ENCODE results near the gene CNOT3. TPM values are rescaled to one million over a fixed set of nuclear protein-coding genes. Genes with fewer than 3 reads are reported as not detected.
"Not testable (repeated sequence)": the region's sequence is repeated elsewhere in the genome, so short reads cannot be mapped to it uniquely, and the experiment has no call there.

The CNOT3 gene
- total RNA-seq, 1 experiment from 2014 or later: 77.7 TPM

GRCh38 chr19:54095136-54095858, 42.3 kb upstream of the CNOT3 start:
- Mint-ChIP-seq H3K4me1 (ENCODE audit: low read depth, unreplicated experiment) (peaks cover 7% of the 10 kb centered on the region), H3K27me3 (ENCODE audit: insufficient read depth, unreplicated experiment) (peaks cover 7% of the 10 kb centered on the region), H3K27ac (ENCODE audit: unreplicated experiment) (no peak overlapping the region), H3K4me3 (ENCODE audit: unreplicated experiment) (peak overlapping the region; percentile 68), H3K9me3 (ENCODE audit: unreplicated experiment) (peaks cover 9% of the 10 kb centered on the region), H3K36me3 (ENCODE audit: insufficient read depth, unreplicated experiment) (no peaks in the 10 kb centered on the region)
- Histone ChIP-seq H3K4me3 (ENCODE audit: low read depth, low read length) (peak overlapping the region; percentile 42), H3K27me3 (replicated peaks; ENCODE audit: control insufficient read depth, insufficient read depth, low read length) (no peaks in the 10 kb centered on the region), H3K36me3 (ENCODE audit: control insufficient read depth, insufficient read depth, low read length) (no peaks in the 10 kb centered on the region), H3K4me1 (peaks cover 13% of the 10 kb centered on the region), H3K9me3 (no peaks in the 10 kb centered on the region; the same call in 1 of the 2 replicates)
- ChIA-PET POLR2A (interaction anchor here (0.7 kb wide), 1 partner anchor 42 kb away, joined by 3 read pairs; the partner anchor contains the start of gene CNOT3), CTCF (interaction anchor here (0.6 to 1.0 kb wide), 7 partner anchors 34 to 656 kb away, joined by 3 to 8 read pairs (median 4); partner anchors contain the start of gene MBOAT7)
- DNase-seq: no peak
- intact Hi-C loops (cut with micrococcal nuclease; ENCODE audit: unreplicated experiment): no loop called here
- no TSS peak for BruUV-seq (replicated peaks)
- no peak for TF ChIP-seq CTCF (IDR thresholded peaks at IDR 0.05; ENCODE audit: insufficient read depth in 1 of 2, low read depth in 1 of 2, low read length in 1 of 2, severe bottlenecking in 1 of 2, unreplicated experiment in 1 of 2)

GRCh38 chr19:54095859-54096616, 41.5 kb upstream of the CNOT3 start:
- not testable (repeated sequence) for H3K36me3 ChIP-seq (ENCODE audit: control insufficient read depth, insufficient read depth, low read length); H3K4me1 Mint-ChIP-seq (ENCODE audit: low read depth, unreplicated experiment); BruUV-seq (replicated peaks); H3K9me3 Mint-ChIP-seq (ENCODE audit: unreplicated experiment); H3K36me3 Mint-ChIP-seq (ENCODE audit: insufficient read depth, unreplicated experiment); H3K27me3 Mint-ChIP-seq (ENCODE audit: insufficient read depth, unreplicated experiment); H3K27me3 ChIP-seq (replicated peaks; ENCODE audit: control insufficient read depth, insufficient read depth, low read length); H3K9me3 ChIP-seq
- intact Hi-C loops (cut with micrococcal nuclease; ENCODE audit: unreplicated experiment): loop anchor here (1.0 kb wide), 1 partner anchor 254 kb away; no protein-coding TSS in a partner anchor
- POLR2A ChIA-PET: interaction anchor here (0.7 kb wide), 1 partner anchor 41 kb away, joined by 3 read pairs; the partner anchor contains the start of gene CNOT3
- peak overlapping the region; percentile 68 for H3K4me3 Mint-ChIP-seq (ENCODE audit: unreplicated experiment)
- CTCF ChIA-PET: interaction anchor here (0.6 to 1.0 kb wide), 7 partner anchors 35 to 657 kb away, joined by 3 to 8 read pairs (median 4); partner anchors contain the start of gene MBOAT7
- peaks cover 13% of the 10 kb centered on the region for H3K4me1 ChIP-seq
- DNase-seq: peak; percentile 56 to 65
- peak overlapping the region; percentile 36 for H3K27ac Mint-ChIP-seq (ENCODE audit: unreplicated experiment)
- peak overlapping the region; percentile 42 for H3K4me3 ChIP-seq (ENCODE audit: low read depth, low read length)

- Histone ChIP-seq H3K4me1 (peaks cover 13% of the 10 kb centered on the region), H3K4me3 (ENCODE audit: low read depth, low read length) (no peak overlapping the region), H3K9me3 (no peaks in the 10 kb centered on the region; the same call in 1 of the 2 replicates), H3K27me3 (replicated peaks; ENCODE audit: control insufficient read depth, insufficient read depth, low read length) (no peaks in the 10 kb centered on the region), H3K36me3 (ENCODE audit: control insufficient read depth, insufficient read depth, low read length) (no peaks in the 10 kb centered on the region)
- H3K9me3 Mint-ChIP-seq (ENCODE audit: unreplicated experiment): peaks cover 9% of the 10 kb centered on the region
- BruUV-seq (replicated peaks): no TSS peak
- ChIA-PET CTCF (interaction anchor here (0.6 to 1.2 kb wide), 3 partner anchors 69 to 917 kb away, joined by 3 read pairs; no protein-coding TSS in a partner anchor), POLR2A (no interaction called here)
- intact Hi-C loops (cut with micrococcal nuclease; ENCODE audit: unreplicated experiment): loop anchor here (1.0 kb wide), 1 partner anchor 254 kb away; no protein-coding TSS in a partner anchor
- TF ChIP-seq CTCF (IDR thresholded peaks at IDR 0.05; ENCODE audit: insufficient read depth in 1 of 2, low read depth in 1 of 2, low read length in 1 of 2, severe bottlenecking in 1 of 2, unreplicated experiment in 1 of 2): peak; percentile 11 to 45
- H3K27me3 Mint-ChIP-seq (ENCODE audit: insufficient read depth, unreplicated experiment): peaks cover 7% of the 10 kb centered on the region
- peak; percentile 32 to 57 for DNase-seq
- H3K36me3 Mint-ChIP-seq (ENCODE audit: insufficient read depth, unreplicated experiment): no peaks in the 10 kb centered on the region
- H3K27ac Mint-ChIP-seq (ENCODE audit: unreplicated experiment): peak overlapping the region; percentile 36
- H3K4me1 Mint-ChIP-seq (ENCODE audit: low read depth, unreplicated experiment): peaks cover 7% of the 10 kb centered on the region
- H3K4me3 Mint-ChIP-seq (ENCODE audit: unreplicated experiment): peak overlapping the region; percentile 68
Observed at GRCh38 chr19:54096617-54097106, 40.9 kb upstream of the CNOT3 start.

Data from Caco-2 (cell line).